ENCODE measurements around the gene VCAM1. TPM values are rescaled to one million over a fixed set of nuclear protein-coding genes. Genes with fewer than 3 reads are reported as not detected.

The VCAM1 gene
- total RNA-seq = 1 to 10 TPM; 3.5 to 7.4 TPM

GRCh38 chr1:100719490-100719889 is at the start of gene VCAM1:
TSS of gene VCAM1 (plus strand) at chr1:100719742. CDS start at chr1:100719861, 119 bp downstream.
- no peak within 1 kb of the TSS for H3K4me3 ChIP-seq
- no peak for DNase-seq

GRCh38 chr1:100670083-100670482 is 49.5 kb upstream of the VCAM1 start:
- H3K27me3 ChIP-seq = no peaks in the 10 kb centered on the region
- no peak overlapping the region for H3K4me3 ChIP-seq
- DNase-seq = no peak
- no peaks in the 10 kb centered on the region for H3K4me1 ChIP-seq
- no peaks in the 10 kb centered on the region for H3K36me3 ChIP-seq
- no peak for TF ChIP-seq CTCF (IDR thresholded peaks at IDR 0.05)
- H3K9ac ChIP-seq (ENCODE audit: low read depth in 2 of 2, low read length in 2 of 2) = no peak overlapping the region
- H3K27ac ChIP-seq = no peak overlapping the region
- H3K9me3 ChIP-seq = no peaks in the 10 kb centered on the region
- intact Hi-C loops (cut with DNase I) = no loop called here

More at GRCh38 chr1:100719490-100719889, at the start of gene VCAM1:
- Histone ChIP-seq H3K36me3 (no peaks in the 10 kb centered on the region), H3K4me1 (no peaks in the 10 kb centered on the region), H3K9me3 (no peaks in the 10 kb centered on the region), H3K27ac (peak within 1 kb of the TSS; percentile 4), H3K27me3 (no peaks in the 10 kb centered on the region), H3K9ac (ENCODE audit: low read depth in 2 of 2, low read length in 2 of 2) (no peak within 1 kb of the TSS)
- intact Hi-C loops (cut with DNase I) = no loop called here
- TF ChIP-seq CTCF (IDR thresholded peaks at IDR 0.05) = no peak

GRCh38 chr1:100671601-100672000 is 47.9 kb upstream of the VCAM1 start:
- no peaks in the 10 kb centered on the region for H3K36me3 ChIP-seq
- no peak for TF ChIP-seq CTCF (IDR thresholded peaks at IDR 0.05)
- no peaks in the 10 kb centered on the region for H3K9me3 ChIP-seq
- no peak overlapping the region for H3K4me3 ChIP-seq
- intact Hi-C loops (cut with DNase I) = no loop called here
- no peaks in the 10 kb centered on the region for H3K27me3 ChIP-seq
- H3K4me1 ChIP-seq = no peaks in the 10 kb centered on the region
- H3K9ac ChIP-seq (ENCODE audit: low read depth in 2 of 2, low read length in 2 of 2) = no peak overlapping the region
- no peak for DNase-seq
- no peak overlapping the region for H3K27ac ChIP-seq

GRCh38 chr1:100683448-100684349 is 35.8 kb upstream of the VCAM1 start:
- Histone ChIP-seq H3K9me3 (no peaks in the 10 kb centered on the region), H3K27ac (no peak overlapping the region), H3K9ac (ENCODE audit: low read depth in 2 of 2, low read length in 2 of 2) (no peak overlapping the region), H3K27me3 (no peaks in the 10 kb centered on the region), H3K36me3 (no peaks in the 10 kb centered on the region), H3K4me1 (no peaks in the 10 kb centered on the region), H3K4me3 (no peak overlapping the region)
- intact Hi-C loops (cut with DNase I) = no loop called here
- TF ChIP-seq CTCF (IDR thresholded peaks at IDR 0.05) = no peak
- no peak for DNase-seq

- DNase-seq = no peak
- Histone ChIP-seq H3K4me1 (no peaks in the 10 kb centered on the region), H3K36me3 (no peaks in the 10 kb centered on the region), H3K9me3 (no peaks in the 10 kb centered on the region), H3K27ac (no peak overlapping the region), H3K9ac (ENCODE audit: low read depth in 2 of 2, low read length in 2 of 2) (no peak overlapping the region), H3K4me3 (no peak overlapping the region), H3K27me3 (no peaks in the 10 kb centered on the region)
- TF ChIP-seq CTCF (IDR thresholded peaks at IDR 0.05) = no peak
- intact Hi-C loops (cut with DNase I) = no loop called here
Measured at GRCh38 chr1:100699744-100700143, 19.8 kb upstream of the VCAM1 start.

Data from colonic mucosa (tissue), 4 donors.